Astrocyte (in vitro differentiated cells and primary cell): ENCODE data around the gene DRP2. TPM values are rescaled to one million over a fixed set of nuclear protein-coding genes. Genes with fewer than 3 reads are reported as not detected.

Experiments used
- DNase-seq: peaks from one replicate; pipeline ENCODE4 v3.0.0-alpha.2; 2010; ENCODE audit warnings: low read depth
- FAIRE-seq: peaks from 2 replicates; lab custom pipeline; 2011; peaks lifted over from hg19 to GRCh38; lab: Jason Lieb, UNC
- H2AFZ ChIP-seq: 2 replicates; pipeline ENCODE4 v1.6.0; 2012; ENCODE audit warnings: low read depth, low read length, inconsistent platforms
- H3K27ac ChIP-seq: 2 replicates; pipeline ENCODE4 v1.5.1; 2011; ENCODE audit warnings: low read depth, low read length, inconsistent platforms
- H3K27me3 ChIP-seq: 2 replicates; pipeline ENCODE4 v1.6.0; 2011; ENCODE audit warnings: low read length, inconsistent platforms; ENCODE audit not compliant: insufficient read depth
- H3K36me3 ChIP-seq: 2 replicates; pipeline ENCODE4 v1.5.1; 2011; ENCODE audit warnings: low read length, inconsistent platforms; ENCODE audit not compliant: insufficient read depth
- H3K4me1 ChIP-seq: 2 replicates; pipeline ENCODE4 v1.5.1; 2011; ENCODE audit warnings: low read length, inconsistent platforms; ENCODE audit not compliant: insufficient read depth
- H3K4me2 ChIP-seq: 2 replicates; pipeline ENCODE4 v1.6.0; 2012; ENCODE audit warnings: low read length, inconsistent platforms
- H3K4me3 ChIP-seq: 2 replicates; pipeline ENCODE4 v1.5.1; 2011; ENCODE audit warnings: low read depth, mild to moderate bottlenecking, low read length, inconsistent platforms; ENCODE audit not compliant: insufficient read depth
- H3K79me2 ChIP-seq: 2 replicates; pipeline ENCODE4 v1.6.0; 2012; ENCODE audit warnings: mild to moderate bottlenecking, low read length, inconsistent platforms; ENCODE audit not compliant: insufficient read depth
- H3K9ac ChIP-seq: 2 replicates; pipeline ENCODE4 v1.6.0; 2012; ENCODE audit warnings: mild to moderate bottlenecking, low read length, inconsistent platforms
- H3K9me3 ChIP-seq: 2 replicates; pipeline ENCODE4 v1.5.1; 2012; ENCODE audit warnings: low read depth, mild to moderate bottlenecking, low read length, inconsistent platforms; ENCODE audit not compliant: insufficient read depth
- H4K20me1 ChIP-seq: 2 replicates; pipeline ENCODE4 v1.6.0; 2012; ENCODE audit warnings: low read length, inconsistent platforms; ENCODE audit not compliant: insufficient read depth
- H3K27ac Mint-ChIP-seq: one replicate; pipeline ENCODE4 v1.8.0; 2021; ENCODE audit warnings: mild to moderate bottlenecking, mixed read lengths; ENCODE audit not compliant: unreplicated experiment
- H3K27me3 Mint-ChIP-seq: one replicate; pipeline ENCODE4 v1.8.0; 2021; ENCODE audit warnings: low read depth, mixed read lengths; ENCODE audit not compliant: unreplicated experiment
- H3K36me3 Mint-ChIP-seq: one replicate; pipeline ENCODE4 v1.8.0; 2021; ENCODE audit warnings: low read depth, mixed read lengths; ENCODE audit not compliant: unreplicated experiment
- H3K4me1 Mint-ChIP-seq: one replicate; pipeline ENCODE4 v1.8.0; 2021; ENCODE audit warnings: low read depth, mixed read lengths; ENCODE audit not compliant: unreplicated experiment
- H3K4me3 Mint-ChIP-seq: one replicate; pipeline ENCODE4 v1.8.0; 2021; ENCODE audit warnings: mild to moderate bottlenecking, moderate library complexity, mixed read lengths; ENCODE audit not compliant: unreplicated experiment
- H3K9me3 Mint-ChIP-seq: one replicate; pipeline ENCODE4 v1.8.0; 2021; ENCODE audit warnings: mild to moderate bottlenecking, mixed read lengths; ENCODE audit not compliant: unreplicated experiment
- EZH2 ChIP-seq: IDR thresholded peaks from 2 replicates; pipeline ENCODE4 v1.6.1; 2012; ENCODE audit warnings: mild to moderate bottlenecking, low read length, inconsistent platforms; ENCODE audit not compliant: insufficient read depth
- total RNA-seq: library from RNA; stranded (reverse); gene quantifications from 2 replicates; pipeline ENCODE4 v1.2.1, GENCODE V29; 2021
- TF ChIP-seq, protein P1 (sequence below): IDR thresholded peaks from 2 replicates; pipeline ENCODE4 v1.5.1; 2011; ENCODE audit warnings: low read depth, mild to moderate bottlenecking, inconsistent platforms, low read length, moderate library complexity; ENCODE audit not compliant: insufficient read depth

DRP2 gene
- total RNA-seq, 1 donor from 2014 or later: 4.2 TPM

- H3K36me3 ChIP-seq: no peaks in the 10 kb centered on the region
- H3K4me3 ChIP-seq: no peak overlapping the region
- Mint-ChIP-seq H3K27ac (peak overlapping the region; percentile 2), H3K4me1 (peaks cover 31% of the 10 kb centered on the region), H3K9me3 (no peaks in the 10 kb centered on the region), H3K4me3 (no peak overlapping the region), H3K36me3 (peaks cover 6% of the 10 kb centered on the region), H3K27me3 (no peaks in the 10 kb centered on the region)
- no peaks in the 10 kb centered on the region for H3K27me3 ChIP-seq
- no peaks in the 10 kb centered on the region for H4K20me1 ChIP-seq
- H3K79me2 ChIP-seq: no peaks in the 10 kb centered on the region
- DNase-seq: peak; percentile 35
- peaks cover 32% of the 10 kb centered on the region for H3K4me1 ChIP-seq
- H2AFZ ChIP-seq: no peak overlapping the region
- FAIRE-seq: peak; percentile 76
- peak overlapping the region; percentile 53 for H3K27ac ChIP-seq
- H3K9ac ChIP-seq: no peak overlapping the region
- no peaks in the 10 kb centered on the region for H3K9me3 ChIP-seq
- H3K4me2 ChIP-seq: peak overlapping the region; percentile 57
- TF ChIP-seq EZH2: no peak
- TF ChIP-seq, protein P1, sequence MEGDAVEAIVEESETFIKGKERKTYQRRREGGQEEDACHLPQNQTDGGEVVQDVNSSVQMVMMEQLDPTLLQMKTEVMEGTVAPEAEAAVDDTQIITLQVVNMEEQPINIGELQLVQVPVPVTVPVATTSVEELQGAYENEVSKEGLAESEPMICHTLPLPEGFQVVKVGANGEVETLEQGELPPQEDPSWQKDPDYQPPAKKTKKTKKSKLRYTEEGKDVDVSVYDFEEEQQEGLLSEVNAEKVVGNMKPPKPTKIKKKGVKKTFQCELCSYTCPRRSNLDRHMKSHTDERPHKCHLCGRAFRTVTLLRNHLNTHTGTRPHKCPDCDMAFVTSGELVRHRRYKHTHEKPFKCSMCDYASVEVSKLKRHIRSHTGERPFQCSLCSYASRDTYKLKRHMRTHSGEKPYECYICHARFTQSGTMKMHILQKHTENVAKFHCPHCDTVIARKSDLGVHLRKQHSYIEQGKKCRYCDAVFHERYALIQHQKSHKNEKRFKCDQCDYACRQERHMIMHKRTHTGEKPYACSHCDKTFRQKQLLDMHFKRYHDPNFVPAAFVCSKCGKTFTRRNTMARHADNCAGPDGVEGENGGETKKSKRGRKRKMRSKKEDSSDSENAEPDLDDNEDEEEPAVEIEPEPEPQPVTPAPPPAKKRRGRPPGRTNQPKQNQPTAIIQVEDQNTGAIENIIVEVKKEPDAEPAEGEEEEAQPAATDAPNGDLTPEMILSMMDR: no peak
These were observed 11.1 kb downstream of the DRP2 start for GRCh38 chrX:101230636-101231035.

GRCh38 chrX:101231080-101231479 is 11.5 kb downstream of the DRP2 start:
- Mint-ChIP-seq H3K9me3 (no peaks in the 10 kb centered on the region), H3K36me3 (peaks cover 6% of the 10 kb centered on the region), H3K27ac (peak overlapping the region; percentile 2), H3K4me3 (no peak overlapping the region), H3K27me3 (no peaks in the 10 kb centered on the region), H3K4me1 (peaks cover 31% of the 10 kb centered on the region)
- Histone ChIP-seq H4K20me1 (no peaks in the 10 kb centered on the region), H3K4me3 (no peak overlapping the region), H3K36me3 (no peaks in the 10 kb centered on the region), H2AFZ (no peak overlapping the region), H3K27me3 (no peaks in the 10 kb centered on the region), H3K27ac (peak overlapping the region; percentile 53), H3K9me3 (no peaks in the 10 kb centered on the region), H3K4me2 (peak overlapping the region; percentile 57), H3K79me2 (no peaks in the 10 kb centered on the region), H3K4me1 (peaks cover 32% of the 10 kb centered on the region), H3K9ac (no peak overlapping the region)
- no peak for TF ChIP-seq EZH2
- TF ChIP-seq, protein P1: no peak
- FAIRE-seq (no peak), DNase-seq (no peak)

GRCh38 chrX:101232316-101232715 is 12.7 kb downstream of the DRP2 start:
- FAIRE-seq (no peak), DNase-seq (peak; percentile 20)
- Histone ChIP-seq H3K79me2 (no peaks in the 10 kb centered on the region), H3K27me3 (no peaks in the 10 kb centered on the region), H3K4me2 (peak overlapping the region; percentile 19), H3K4me1 (peaks cover 32% of the 10 kb centered on the region), H3K4me3 (no peak overlapping the region), H3K36me3 (no peaks in the 10 kb centered on the region), H3K27ac (peak overlapping the region; percentile 47), H3K9me3 (no peaks in the 10 kb centered on the region), H2AFZ (no peak overlapping the region), H3K9ac (no peak overlapping the region), H4K20me1 (no peaks in the 10 kb centered on the region)
- Mint-ChIP-seq H3K36me3 (peaks cover 6% of the 10 kb centered on the region), H3K27me3 (no peaks in the 10 kb centered on the region), H3K4me3 (no peak overlapping the region), H3K27ac (peak overlapping the region; percentile 47), H3K9me3 (no peaks in the 10 kb centered on the region), H3K4me1 (peaks cover 31% of the 10 kb centered on the region)
- TF ChIP-seq, protein P1: no peak
- no peak for TF ChIP-seq EZH2
